ENCODE results near the gene CBX5.

DNA sequence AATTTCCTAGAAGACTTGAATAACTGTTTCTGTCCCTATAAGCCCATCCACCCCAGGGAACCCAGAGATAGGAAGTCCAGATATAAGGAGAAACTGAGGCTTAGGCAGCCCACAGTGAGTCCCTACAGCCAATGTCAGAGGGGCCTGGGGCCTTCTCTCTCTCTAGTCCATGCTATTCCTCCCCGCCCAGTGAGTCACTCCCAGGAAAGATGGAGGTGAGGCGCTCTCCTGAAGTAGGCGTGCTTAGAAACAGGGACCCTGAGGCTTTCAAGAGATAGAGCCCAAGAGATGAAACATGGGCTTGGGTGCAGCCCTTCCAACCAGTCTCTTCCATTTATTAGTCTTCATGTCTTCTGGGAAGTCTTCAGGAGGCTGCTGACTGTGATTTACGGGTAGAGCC is 88.8 kb downstream of the CBX5 start:
- TF ChIP-seq, protein P1, sequence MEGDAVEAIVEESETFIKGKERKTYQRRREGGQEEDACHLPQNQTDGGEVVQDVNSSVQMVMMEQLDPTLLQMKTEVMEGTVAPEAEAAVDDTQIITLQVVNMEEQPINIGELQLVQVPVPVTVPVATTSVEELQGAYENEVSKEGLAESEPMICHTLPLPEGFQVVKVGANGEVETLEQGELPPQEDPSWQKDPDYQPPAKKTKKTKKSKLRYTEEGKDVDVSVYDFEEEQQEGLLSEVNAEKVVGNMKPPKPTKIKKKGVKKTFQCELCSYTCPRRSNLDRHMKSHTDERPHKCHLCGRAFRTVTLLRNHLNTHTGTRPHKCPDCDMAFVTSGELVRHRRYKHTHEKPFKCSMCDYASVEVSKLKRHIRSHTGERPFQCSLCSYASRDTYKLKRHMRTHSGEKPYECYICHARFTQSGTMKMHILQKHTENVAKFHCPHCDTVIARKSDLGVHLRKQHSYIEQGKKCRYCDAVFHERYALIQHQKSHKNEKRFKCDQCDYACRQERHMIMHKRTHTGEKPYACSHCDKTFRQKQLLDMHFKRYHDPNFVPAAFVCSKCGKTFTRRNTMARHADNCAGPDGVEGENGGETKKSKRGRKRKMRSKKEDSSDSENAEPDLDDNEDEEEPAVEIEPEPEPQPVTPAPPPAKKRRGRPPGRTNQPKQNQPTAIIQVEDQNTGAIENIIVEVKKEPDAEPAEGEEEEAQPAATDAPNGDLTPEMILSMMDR (conservative IDR thresholded peaks at IDR 0.05 in 1 of 2, IDR thresholded peaks at IDR 0.05 in 1 of 2; ENCODE audit: low read depth in 1 of 2, low read length in 2 of 2), result no peak
- TF ChIP-seq EZH2 (IDR thresholded peaks at IDR 0.05; ENCODE audit: low read length, missing control alignments), result no peak
